Measurements from ENCODE around the gene ACAD9. TPM values are rescaled to one million over a fixed set of nuclear protein-coding genes. Genes with fewer than 3 reads are reported as not detected.

The ACAD9 gene
- total and polyA plus RNA-seq, 9 of the 15 experiments (the other 6 are each of a cell fraction or from before 2014, with no cell fraction given) = 10.2 to 32.6 (median 22.8) TPM

GRCh38 chr3:128879125-128879969 is at the start of gene ACAD9 (continued):
- TF ChIP-seq USF1 (CRISPR knock-in tag; IDR thresholded peaks at IDR 0.05) (peak; percentile 99), POLR2AphosphoS2 (IDR thresholded peaks at IDR 0.05; ENCODE audit: low read length) (no peak), GTF2F1 (IDR thresholded peaks at IDR 0.05; ENCODE audit: low read depth, low read length) (0 out of 2 replicates have a peak, but pooled peaks have one; percentile 42), CEBPG (CRISPR knock-in tag; IDR thresholded peaks at IDR 0.05) (peak; percentile 57; the same call in 1 of the 2 replicates), CEBPG (tag; conservative IDR thresholded peaks at IDR 0.05 in 1 of 2, IDR thresholded peaks at IDR 0.05 in 1 of 2) (no peak), BCLAF1 (IDR thresholded peaks at IDR 0.05; ENCODE audit: borderline replicate concordance in 1 of 2, control insufficient read depth in 1 of 2, low read depth in 2 of 2, low read length in 1 of 2) (no peak), MCM5 (IDR thresholded peaks at IDR 0.05; ENCODE audit: low read depth) (no peak), PKNOX1 (IDR thresholded peaks at IDR 0.05) (no peak), CBFB (CRISPR knock-in tag; IDR thresholded peaks at IDR 0.05) (0 out of 2 replicates have a peak, but pooled peaks have one; percentile 64), HLTF (IDR thresholded peaks at IDR 0.05) (no peak), MTA1 (IDR thresholded peaks at IDR 0.05; ENCODE audit: borderline replicate concordance) (peak; percentile 98), AFF1 (IDR thresholded peaks at IDR 0.05; ENCODE audit: low read depth in 1 of 2, partially characterized antibody in 2 of 2) (no peak), SRSF1 (IDR thresholded peaks at IDR 0.05; ENCODE audit: low read depth, low read length) (no peak), PHF20 (IDR thresholded peaks at IDR 0.05; ENCODE audit: partially characterized antibody) (peak; percentile 88), ZNF584 (CRISPR knock-in tag; IDR thresholded peaks at IDR 0.05; ENCODE audit: low read depth) (no peak), PREB (CRISPR knock-in tag; IDR thresholded peaks at IDR 0.05) (no peak), PHTF2 (CRISPR knock-in tag; IDR thresholded peaks at IDR 0.05) (no peak)
